ENCODE measurements around the gene CAVIN1.
"Not testable (repeated sequence)": the region's sequence is repeated elsewhere in the genome, so short reads cannot be mapped to it uniquely, and the experiment has no call there.

Gene CAVIN1

DNA sequence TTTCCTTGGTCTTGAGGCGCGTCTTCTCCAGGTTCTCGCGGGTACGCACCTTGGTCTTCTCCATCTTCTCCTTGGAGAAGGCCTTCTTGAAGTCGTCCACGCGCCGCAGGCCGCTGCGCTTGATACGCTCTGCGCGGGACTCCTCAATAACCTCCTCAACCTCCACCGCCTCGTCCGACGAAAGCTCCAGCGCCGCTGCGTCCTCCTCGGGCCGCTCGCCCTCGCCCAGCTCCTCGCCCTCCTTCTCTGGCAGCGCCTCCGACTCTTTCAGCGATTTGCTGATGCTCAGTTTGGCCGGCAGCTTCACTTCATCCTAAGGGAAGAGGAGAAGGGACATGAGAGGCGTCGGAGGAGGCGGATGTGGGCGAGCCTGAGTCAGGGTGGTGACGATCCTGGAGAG lies 18.0 kb downstream of the CAVIN1 start:
- DNase-seq (ENCODE audit: low spot score): no peak

DNA sequence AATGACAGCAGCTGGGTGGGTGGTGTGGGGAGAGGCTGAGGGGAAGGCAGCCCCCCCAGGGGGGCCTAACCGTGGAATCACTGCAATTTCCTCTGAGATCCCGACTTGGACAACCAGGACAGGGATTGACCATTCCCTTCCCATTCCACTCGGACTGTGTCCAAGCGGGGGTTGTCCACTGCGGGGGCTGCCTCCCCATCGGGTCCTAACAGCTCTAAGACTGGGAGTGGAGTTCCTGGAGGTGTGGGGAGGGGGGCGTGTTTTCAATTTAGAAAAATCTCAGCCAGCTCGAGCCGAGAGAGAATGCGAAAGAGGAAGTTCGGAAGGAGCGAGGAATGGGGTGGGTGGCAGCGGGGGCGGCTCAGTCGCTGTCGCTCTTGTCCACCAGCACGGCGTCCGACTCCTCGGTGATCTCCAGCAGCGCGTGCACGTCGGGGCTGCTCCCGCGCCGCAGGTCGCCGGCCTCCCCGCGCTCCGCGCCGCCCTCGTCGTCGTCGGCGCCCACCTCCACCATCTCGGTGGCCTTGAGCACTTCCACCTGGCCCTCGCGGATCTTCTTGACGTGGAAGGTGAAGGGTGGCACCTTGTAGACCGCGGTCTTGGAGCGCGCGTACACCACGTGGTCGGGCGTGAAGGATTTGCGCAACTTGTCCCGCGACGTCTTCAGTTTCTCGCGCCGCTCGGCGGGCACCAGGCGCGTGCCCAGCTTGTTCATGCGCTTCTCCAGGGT lies 18.6 kb downstream of the CAVIN1 start:
- no peak for DNase-seq (ENCODE audit: low spot score)

DNA sequence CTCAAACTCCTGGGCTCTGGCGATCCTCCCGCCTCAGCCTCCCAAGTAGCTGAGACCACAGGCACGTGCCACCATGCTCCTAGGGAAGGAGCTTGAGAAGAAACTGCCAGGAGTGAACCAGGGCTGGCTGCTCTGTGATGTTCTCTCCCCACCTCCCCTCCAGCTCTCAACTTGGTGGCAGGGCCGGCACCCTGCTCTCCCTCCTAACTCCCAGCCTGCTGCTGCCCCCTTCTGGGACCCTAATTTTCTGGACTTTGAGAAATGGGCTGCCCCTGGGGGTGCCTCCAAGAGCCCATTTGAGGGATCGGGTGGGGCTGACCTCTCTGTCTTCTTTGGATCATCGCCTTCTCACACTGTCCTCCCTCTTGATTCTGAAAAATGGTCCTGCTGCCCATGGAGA lies 19.9 kb downstream of the CAVIN1 start:
- DNase-seq (ENCODE audit: low spot score): no peak

DNA sequence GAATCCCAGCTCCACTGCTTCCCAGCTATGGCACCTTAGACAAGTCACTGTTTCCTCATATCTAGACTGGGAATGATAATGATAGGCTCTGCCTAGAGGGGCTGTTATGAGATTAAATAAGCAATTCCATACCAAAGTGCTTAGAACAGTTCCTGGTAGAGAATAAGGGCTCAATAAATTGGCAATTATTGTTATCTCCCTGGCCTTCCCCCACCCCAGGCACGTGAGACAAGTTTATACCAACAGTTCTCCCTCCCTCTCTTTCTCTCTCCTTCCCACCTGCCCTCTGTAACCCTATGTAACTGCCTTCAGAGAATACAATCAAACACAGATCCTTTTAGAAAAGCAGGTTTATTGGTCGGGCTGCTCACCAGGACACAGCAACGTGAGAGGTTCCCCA lies 20.9 kb downstream of the CAVIN1 start:
- DNase-seq (ENCODE audit: low spot score): no peak

DNA sequence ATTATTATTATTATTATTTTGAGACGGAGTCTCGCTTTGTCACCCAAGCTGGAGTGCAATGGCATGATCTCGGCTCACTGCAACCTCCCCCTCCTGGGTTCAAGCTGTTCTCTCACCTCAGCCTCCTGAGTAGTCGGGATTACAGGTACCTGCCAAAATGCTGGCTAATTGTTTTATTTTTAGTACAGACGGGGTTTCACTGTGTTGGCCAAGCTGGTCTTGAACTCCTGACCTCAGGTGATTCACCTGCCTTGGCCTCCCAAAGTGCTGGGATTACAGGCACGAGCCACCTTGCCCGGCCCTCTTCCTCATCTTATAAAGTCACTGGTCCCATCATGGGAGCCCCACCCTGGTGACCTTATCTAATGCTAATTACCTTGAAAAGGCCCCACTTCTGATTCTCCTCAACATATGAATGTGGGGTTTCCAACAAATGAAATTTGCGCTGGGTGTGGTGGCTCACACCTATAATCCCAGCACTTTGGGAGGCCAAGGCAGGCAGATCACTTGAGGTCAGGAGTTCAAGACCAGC lies 22.1 kb downstream of the CAVIN1 start:
- not testable (repeated sequence) for DNase-seq (ENCODE audit: low spot score)

DNA sequence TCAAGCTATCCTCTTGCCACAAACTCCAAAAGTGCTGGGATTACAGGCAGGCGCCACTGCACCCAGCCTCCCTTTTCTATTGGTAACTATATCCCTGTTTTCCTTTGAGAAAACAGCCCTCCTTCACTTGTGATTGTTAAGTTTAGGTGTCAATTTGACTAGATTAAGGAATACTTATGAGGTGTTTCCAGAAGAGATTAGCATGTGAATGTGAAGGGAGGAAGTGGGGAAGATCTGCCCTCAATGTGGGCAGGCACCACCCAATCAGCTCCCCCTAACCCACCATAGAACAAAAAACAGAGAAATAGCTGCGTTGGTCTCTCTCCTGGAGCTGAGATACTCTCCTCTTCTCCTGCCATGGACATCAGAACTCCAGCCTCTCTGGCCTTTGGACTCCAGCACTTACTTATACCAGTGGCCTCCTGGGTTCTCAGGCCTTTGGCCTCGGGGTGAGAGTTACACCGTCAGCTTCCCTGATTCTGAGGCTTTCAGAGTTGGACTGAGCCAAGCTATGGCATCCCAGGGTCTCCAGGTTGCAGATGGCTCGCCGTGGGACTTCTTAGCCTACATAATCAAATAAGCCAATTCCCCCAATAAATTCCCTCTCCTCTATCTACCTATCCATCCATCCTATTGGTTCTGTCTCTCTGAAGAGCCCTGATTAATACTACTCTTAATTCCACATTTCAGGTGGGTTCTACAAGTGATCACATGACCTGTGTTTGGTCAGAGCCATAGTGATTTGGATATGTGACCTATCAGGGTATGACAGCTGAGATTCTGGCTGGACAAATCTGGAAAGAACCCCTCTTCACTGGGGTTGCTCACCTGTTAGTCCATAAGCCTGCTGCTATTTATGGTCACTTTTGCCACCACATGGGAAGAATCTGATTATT lies 22.9 kb downstream of the CAVIN1 start:
- no peak for DNase-seq (ENCODE audit: low spot score)

DNA sequence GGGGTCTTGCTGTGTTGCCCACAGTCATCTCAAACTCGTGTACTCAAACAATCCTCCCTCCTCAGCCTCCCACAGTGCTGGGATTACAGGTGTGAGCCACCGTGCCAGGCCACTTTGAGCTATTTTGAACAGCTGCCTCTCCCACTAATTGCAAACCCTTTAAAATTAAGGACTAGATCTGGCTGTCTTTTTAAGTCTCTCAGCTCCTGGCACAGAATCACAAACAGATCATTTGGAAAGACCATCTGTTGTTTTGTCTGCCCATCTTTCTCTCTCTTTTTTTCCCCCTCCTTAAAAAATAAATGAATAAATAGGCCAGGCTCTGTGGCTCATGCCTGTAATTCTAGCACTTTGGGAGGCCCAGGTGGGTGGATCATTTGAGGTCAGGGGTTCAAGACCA lies 23.9 kb downstream of the CAVIN1 start:
- no peak for DNase-seq (ENCODE audit: low spot score)

DNA sequence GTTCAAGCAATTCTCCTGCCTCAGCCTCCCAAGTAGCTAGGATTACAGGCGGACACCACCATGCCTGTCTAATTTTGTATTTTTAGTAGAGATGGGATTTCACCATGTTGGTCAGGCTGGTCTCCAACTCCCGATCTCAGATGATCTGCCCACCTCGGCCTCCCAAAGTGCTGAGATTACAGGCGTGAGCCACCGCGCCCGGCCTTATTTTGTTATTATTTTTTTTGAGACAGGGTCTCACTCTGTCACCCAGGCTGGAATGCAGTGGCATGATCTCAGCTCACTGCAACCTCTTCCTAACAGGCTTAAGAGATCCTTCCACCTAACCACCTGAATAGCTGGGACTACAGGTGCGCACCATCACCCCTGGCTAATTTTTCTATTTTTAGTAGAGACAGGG lies 27.5 kb downstream of the CAVIN1 start:
- DNase-seq (ENCODE audit: low spot score): not testable (repeated sequence)

DNA sequence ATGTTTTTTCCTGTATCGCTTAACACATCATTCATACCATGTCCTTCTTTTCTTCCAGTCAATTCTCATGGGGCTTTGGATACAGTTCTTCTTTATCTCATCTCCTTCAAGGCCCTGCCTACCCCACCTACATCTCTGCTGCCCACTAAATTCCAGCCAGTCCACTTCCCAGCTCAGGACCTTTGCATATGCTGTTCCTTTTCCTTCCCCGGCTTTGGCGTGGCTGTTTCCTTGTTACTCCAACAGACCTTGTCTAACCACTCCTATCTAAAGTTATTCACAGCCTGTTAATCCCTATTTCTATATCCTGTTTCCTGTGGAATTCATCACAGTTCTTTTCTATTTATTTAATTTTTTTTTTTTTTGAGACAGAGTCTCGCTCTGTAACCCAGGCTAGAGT lies 28.2 kb downstream of the CAVIN1 start:
- DNase-seq (ENCODE audit: low spot score): no peak

DNA sequence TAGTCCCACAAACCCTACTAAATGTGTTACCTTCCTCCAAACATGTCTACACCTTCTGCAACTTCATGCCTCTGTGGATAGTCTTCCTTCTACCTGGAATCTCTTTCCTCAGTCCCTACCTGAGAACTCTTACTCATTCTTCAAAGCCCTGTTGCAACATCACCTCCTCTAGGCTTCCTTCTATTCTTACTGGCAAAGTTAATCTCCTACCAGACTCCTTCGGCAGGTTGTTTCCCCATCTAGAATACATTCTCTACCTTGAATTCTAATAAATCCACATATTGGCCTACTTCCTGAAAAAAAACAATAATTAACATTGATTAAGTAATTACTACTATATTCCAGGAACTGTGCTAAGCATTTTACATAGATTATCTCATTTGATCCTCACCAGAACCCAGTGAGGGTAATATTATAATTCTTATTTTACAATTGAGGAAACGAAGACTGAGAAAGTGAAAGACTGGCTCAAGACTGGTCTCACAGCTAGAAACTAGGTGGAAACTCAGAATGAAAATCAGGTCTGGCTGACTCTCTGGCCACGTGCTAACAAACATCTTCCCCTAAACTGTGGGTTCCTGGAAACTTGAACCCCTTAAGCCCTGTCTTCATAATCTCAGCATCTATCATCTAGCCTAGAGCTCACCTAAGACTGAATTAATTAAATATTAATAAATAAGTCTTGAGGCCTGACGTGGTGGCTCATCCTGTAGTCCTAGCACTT lies 30.2 kb downstream of the CAVIN1 start:
- no peak for DNase-seq (ENCODE audit: low spot score)

DNA sequence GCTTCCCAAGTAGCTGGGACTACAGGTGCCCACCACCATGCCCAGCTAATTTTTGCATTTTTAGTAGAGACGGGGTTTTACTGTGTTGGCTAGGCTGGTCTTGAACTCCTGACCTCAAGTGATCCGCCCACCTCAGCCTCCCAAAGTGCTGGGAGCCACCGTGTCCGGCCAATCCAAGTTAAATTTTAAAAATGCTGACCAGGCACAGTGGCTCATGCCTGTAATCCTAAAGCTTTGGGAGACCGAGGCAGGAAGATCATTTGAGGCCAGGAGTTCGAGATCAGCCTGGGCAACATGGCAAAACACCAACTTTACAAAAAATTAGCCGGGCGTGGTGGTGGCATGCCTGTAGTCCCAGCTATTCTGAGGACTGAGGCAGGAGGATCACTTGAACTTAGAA lies 31.6 kb downstream of the CAVIN1 start:
- not testable (repeated sequence) for DNase-seq (ENCODE audit: low spot score)

DNA sequence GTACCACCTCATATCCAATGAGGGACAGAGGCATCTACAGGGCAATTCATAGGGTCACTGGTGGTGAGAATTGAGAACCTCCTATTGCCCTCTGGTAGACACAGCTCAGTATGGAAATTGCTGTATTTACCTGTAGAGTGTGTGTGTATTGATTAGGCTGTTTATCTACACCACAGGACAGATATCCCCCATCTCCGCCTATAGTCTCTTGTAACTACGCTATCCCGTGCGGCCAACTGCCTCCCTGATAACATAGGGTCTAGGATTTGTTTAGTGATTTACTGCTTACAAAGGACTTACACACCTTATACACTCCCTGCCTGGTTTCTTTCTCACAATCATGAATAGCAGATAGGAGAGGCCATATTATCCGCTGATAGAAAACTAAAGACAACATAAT lies 33.2 kb downstream of the CAVIN1 start:
- DNase-seq (ENCODE audit: low spot score): no peak

DNA sequence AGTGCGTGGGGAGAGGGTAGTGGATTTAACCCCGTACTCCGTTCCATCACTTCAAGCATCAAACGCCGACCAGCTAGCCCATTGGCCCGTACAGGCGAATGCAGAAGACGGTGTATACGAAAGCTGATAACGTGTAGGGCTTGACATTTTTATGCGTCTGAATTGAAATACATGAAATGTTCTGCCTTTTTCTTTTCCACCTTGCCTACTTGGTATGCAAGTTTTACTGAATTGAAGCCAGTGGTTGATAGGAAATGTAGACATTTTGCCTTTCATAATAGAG lies 34.0 kb downstream of the CAVIN1 start:
- no peak for DNase-seq (ENCODE audit: low spot score)

DNA sequence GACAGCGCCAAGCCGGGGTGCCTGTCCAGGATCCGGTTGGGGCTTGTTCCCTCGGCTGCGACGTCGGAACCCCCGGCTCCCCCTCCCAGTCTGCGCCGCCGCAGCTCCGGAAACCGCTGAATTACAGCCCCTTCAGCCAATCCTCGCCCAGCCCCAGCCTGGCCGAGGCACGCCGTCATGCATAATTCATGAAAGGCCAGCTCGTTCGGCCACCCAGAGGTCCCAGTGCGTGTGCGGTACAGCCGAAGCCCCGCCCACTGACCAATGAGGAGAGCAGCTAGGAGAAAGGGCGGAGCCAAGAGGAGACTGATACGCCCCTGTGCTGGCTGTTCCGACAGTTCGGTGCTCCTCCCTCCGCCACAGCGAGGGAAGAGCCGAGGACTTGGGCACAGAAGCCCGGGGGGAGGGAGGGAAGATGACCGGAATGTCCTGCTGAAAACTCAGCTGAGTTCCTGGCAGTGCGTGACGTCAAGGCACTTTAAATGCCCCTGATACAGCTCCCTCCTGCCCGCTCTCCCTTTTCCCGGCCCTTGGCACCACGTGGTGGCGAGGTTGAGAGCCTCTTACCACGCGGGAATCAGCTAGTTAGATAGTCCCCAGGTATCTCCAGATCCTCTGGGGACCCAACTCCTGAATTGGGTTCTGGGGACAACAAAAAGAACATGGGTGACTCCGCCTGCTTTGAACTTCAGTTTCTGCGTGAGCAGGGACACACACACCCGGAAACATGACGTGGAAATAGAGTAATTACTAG lies 34.5 kb downstream of the CAVIN1 start, which contains the start of gene STAT3:
STAT3 (minus strand) TSS at position 62 of the 754 bp plus-strand sequence. CDS start 39,926 bp downstream, outside the sequence.
- peak; percentile 100 for DNase-seq (ENCODE audit: low spot score)

DNA sequence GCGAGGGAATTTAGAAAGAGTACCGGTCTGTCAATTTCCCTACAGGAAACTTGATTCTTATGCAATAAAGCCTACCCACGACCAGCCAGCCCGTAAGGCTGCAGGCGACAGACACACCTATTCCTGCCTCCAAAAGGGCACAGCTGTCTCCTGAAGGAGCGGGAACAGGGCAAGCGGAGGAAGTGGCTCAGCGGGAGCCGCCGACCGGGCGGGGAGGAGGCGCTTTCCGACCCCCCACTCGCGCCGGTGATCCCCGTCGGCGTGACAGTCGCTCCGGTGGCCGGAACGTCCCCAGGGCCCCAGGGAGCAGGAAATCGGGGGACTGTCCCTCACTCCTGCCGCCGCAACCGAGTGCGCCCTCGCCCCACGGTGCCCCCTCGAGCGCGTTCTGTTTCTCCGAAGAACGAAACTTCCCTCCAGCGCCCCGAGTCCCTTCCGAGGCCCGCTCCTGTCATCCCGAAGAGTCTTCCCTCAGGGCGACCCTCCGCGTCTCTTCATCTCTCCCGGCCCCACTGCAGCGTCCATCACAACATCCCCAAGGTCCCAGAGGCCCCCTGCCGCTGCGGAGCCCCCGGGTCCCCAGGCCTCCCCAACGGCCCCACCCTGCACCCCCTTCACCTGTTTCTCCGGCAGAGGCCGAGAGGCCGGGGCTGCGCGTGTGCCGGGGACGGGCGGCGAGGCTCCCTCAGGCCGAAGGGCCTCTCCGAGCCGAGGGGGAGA lies 35.2 kb downstream of the CAVIN1 start:
- no peak for DNase-seq (ENCODE audit: low spot score)

DNA sequence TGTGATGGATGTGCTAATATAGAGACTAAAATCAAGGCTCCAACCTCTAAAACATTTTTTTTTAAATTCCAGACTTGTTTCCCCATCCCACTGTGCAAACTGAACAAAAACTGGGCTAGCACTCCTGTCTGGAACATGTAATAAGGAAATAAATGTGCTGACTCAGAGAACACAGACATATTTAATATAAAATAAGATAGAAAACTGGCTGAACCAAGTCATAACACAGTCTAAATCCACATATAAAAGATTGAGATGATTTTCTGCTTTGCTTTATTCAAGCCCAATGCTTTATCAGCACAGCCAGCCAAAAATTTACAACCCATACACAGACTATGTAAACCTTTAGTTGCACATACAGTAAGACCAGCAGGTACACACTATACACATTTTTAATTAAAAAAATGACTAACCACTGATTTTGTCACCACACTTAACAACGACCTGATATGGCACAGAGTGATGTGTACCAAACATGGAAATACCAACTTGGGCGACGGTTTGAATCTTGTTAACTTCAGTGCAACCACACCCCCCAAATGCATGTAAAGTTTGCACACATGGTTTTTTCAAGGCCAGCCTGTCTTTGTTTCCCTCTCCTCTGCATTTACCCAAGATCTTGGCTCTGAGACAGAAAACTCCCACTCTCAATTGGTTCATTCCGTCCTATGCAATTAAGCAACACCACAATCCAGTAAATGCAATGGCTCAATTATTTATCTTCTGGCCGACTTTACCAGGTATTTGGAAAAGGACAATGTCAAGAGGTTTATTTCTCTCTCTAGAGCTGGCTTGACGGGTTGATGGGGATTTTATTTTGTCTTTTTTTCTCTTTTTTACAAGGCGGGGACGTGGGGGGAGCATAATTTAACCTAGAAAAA lies 36.0 kb downstream of the CAVIN1 start:
- no peak for DNase-seq (ENCODE audit: low spot score)

DNA sequence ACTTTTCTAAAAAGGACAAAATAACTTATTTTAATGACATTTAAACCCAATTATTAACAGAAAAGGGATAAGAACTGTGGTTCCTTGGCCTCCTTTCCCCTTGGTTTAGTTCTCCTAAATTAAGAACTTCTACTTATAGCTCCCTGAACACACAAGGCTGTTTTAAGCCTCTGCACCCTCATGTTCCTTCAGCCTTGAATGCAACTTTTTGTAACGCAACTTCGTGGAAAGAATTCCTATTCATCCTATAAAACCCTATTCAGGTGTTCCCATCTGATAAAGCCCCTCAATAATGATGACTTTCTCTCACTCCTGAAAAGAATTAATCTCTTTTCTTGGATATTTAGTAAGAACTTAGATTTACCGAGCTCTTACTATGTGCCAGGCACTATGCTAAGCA lies 41.2 kb downstream of the CAVIN1 start:
- DNase-seq (ENCODE audit: low spot score): no peak

DNA sequence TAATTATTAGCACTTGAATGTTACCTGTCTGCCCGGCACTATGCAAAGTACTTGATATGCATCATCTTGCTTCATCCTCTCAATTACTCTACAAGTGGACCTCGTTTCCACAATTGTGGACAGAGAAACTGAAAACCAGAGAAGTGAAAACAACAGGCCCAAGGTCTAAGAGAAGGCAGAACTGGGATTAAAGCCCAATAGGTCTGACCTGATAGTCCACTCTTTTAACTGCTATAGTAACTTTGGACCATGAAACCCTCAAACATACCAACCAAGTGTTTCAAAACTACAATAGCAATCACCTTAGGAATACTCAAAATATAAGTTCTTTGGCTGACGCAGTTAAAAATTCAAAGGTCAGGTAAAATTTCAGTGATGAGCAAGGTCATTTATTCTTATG lies 42.1 kb downstream of the CAVIN1 start:
- DNase-seq (ENCODE audit: low spot score): no peak

DNA sequence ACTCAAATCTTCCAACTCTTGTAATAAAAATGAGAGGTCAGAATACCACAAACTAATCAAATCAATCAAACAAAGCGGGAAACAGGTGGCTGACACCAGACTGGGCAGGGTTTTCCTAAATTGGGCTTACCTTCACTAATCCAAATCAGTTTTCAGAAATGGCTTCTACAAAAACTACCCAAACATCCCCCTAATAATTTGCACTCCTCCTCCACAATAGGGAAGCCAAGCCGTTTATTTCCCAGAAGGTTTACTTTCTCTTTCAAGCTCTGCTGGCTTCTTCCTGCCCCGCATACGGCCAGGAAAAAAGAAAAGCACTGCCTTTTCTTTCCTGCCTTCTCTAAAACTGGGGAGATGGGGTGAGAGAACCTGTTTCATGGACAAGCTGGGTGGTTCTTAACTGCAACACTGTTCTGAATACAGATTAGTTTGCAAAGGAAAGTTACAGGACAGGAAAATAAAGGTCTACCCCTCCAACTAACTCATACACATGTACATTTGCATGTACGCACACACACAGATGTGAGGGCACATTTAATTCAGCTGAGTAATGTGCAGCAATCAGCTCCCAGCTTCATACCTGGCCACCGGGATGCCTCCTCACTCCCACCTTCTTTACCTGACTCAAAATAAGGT lies 44.0 kb downstream of the CAVIN1 start:
- DNase-seq (ENCODE audit: low spot score): no peak

Measured in ecto neural progenitor cell (in vitro differentiated cells).